ENCODE measurements around the gene SERPINI2.

The SERPINI2 gene

DNA sequence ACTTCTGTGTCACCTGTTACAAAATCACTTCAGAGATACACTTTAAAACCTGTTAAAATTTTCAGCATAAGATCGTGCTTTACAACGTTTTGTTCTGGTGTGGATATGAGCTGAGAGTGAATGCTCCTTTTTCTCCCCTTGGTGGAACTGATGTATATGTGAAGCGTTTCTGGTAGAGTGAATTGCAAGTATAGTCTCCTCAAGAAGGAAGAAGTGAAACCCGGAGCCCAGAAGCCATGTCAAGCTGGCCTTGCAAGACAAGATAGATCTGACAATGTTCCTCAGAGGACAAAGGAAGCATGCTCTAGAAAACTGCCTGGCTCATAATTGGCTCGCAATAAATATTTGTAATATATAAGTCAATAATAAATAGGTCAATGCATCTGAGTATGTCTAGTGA lies 23.6 kb downstream of the SERPINI2 start (continued):
- no peak for TF ChIP-seq CSRNP3 (CRISPR knock-in tag; IDR thresholded peaks at IDR 0.05)
- TF ChIP-seq TCF4 (CRISPR knock-in tag; IDR thresholded peaks at IDR 0.05; ENCODE audit: borderline replicate concordance), result no peak
- TF ChIP-seq ZNF565 (CRISPR knock-in tag; conservative IDR thresholded peaks at IDR 0.05; ENCODE audit: low read depth), result no peak
- no peak for TF ChIP-seq TSHZ2 (CRISPR knock-in tag; IDR thresholded peaks at IDR 0.05)
- no peak for TF ChIP-seq CREB5 (CRISPR knock-in tag; IDR thresholded peaks at IDR 0.05; ENCODE audit: low read depth)

GRCh38 chr3:167445491-167445890 lies 28.4 kb downstream of the SERPINI2 start:
- no peak for ATAC-seq

GRCh38 chr3:167441256-167441655 lies 32.6 kb downstream of the SERPINI2 start:
- ATAC-seq, result no peak
- no peak for TF ChIP-seq CSDC2 (CRISPR knock-in tag; IDR thresholded peaks at IDR 0.05)
- TF ChIP-seq TSHZ2 (CRISPR knock-in tag; IDR thresholded peaks at IDR 0.05), result no peak
- TF ChIP-seq SNAI2 (CRISPR knock-in tag; IDR thresholded peaks at IDR 0.05), result no peak
- TF ChIP-seq ISL1 (CRISPR knock-in tag; IDR thresholded peaks at IDR 0.05), result no peak
- no peak for TF ChIP-seq RARB (CRISPR knock-in tag; IDR thresholded peaks at IDR 0.05)
- no peak for TF ChIP-seq ZNF565 (CRISPR knock-in tag; conservative IDR thresholded peaks at IDR 0.05; ENCODE audit: low read depth)
- no peak for TF ChIP-seq GLIS3 (CRISPR knock-in tag; IDR thresholded peaks at IDR 0.05)
- no peak for TF ChIP-seq TOX (CRISPR knock-in tag; IDR thresholded peaks at IDR 0.05; ENCODE audit: borderline replicate concordance)
- TF ChIP-seq ESRRG (CRISPR knock-in tag; IDR thresholded peaks at IDR 0.05), result no peak
- no peak for TF ChIP-seq ZFP30 (CRISPR knock-in tag; IDR thresholded peaks at IDR 0.05)
- no peak for TF ChIP-seq POU6F1 (CRISPR knock-in tag; IDR thresholded peaks at IDR 0.05; ENCODE audit: borderline replicate concordance, low read depth)

More at GRCh38 chr3:167445491-167445890, 28.4 kb downstream of the SERPINI2 start:
- TF ChIP-seq ZFP3 (CRISPR knock-in tag; IDR thresholded peaks at IDR 0.05), result no peak
- no peak for TF ChIP-seq PATZ1 (CRISPR knock-in tag; IDR thresholded peaks at IDR 0.05; ENCODE audit: borderline replicate concordance)
- no peak for TF ChIP-seq SNAI2 (CRISPR knock-in tag; IDR thresholded peaks at IDR 0.05)
- TF ChIP-seq ZFP30 (CRISPR knock-in tag; IDR thresholded peaks at IDR 0.05), result no peak
- TF ChIP-seq CREB5 (CRISPR knock-in tag; IDR thresholded peaks at IDR 0.05; ENCODE audit: low read depth), result no peak
- no peak for TF ChIP-seq POU6F1 (CRISPR knock-in tag; IDR thresholded peaks at IDR 0.05; ENCODE audit: borderline replicate concordance, low read depth)
- no peak for TF ChIP-seq OSR1 (CRISPR knock-in tag; IDR thresholded peaks at IDR 0.05)

All from SK-N-SH treated with all-trans-retinoic acid at 6 μM for 48 hours (cell line).